Esophagus mucosa (tissue), 1 donor: ENCODE measurements around the gene YAP1. TPM values are rescaled to one million over a fixed set of nuclear protein-coding genes. Genes with fewer than 3 reads are reported as not detected.
A peak's percentile ranks its signal among the peaks of the same experiment; 100 is the strongest.
"Not testable (repeated sequence)": the region's sequence is repeated elsewhere in the genome, so short reads cannot be mapped to it uniquely, and the experiment has no call there.

Source experiments
- ATAC-seq: fragments of 200-7000 bp; cut with Tn5 transposase; one replicate; pipeline ENCODE4 v1.9.1; 2020
- total RNA-seq: library from RNA; stranded (reverse); gene quantifications from one replicate; pipeline ENCODE4 v1.2.4, GENCODE V29; 2023
- donor health status: DM: yes; HTN: yes; CAD: no.

Gene YAP1
- total RNA-seq, 1 donor from 2014 or later, result 95.2 TPM

DNA sequence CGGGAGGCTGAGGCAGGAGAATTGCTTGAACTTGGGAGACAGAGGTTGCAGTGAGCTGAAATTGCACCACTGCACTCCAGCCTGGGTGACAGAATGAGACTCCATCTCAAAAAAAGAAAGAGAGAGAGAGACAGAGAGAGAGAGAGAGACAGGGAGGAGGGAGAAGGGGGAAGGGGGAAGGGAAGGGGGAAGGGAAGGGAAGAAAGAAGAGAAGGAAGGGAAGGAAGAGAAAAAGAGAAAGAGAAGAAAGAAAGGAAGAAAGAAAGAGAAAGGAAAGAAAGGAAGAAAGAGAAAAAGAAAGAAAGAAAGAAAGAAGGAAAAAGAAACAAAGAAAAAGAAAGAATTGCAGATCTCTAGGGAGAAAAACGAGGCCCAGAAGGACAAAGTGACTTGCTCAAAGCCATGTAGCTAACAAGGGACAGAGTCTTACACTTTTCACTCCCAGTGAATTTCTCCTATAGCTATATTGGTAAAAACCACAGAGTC, 133.2 kb downstream of the YAP1 start:
- no peak for ATAC-seq

DNA sequence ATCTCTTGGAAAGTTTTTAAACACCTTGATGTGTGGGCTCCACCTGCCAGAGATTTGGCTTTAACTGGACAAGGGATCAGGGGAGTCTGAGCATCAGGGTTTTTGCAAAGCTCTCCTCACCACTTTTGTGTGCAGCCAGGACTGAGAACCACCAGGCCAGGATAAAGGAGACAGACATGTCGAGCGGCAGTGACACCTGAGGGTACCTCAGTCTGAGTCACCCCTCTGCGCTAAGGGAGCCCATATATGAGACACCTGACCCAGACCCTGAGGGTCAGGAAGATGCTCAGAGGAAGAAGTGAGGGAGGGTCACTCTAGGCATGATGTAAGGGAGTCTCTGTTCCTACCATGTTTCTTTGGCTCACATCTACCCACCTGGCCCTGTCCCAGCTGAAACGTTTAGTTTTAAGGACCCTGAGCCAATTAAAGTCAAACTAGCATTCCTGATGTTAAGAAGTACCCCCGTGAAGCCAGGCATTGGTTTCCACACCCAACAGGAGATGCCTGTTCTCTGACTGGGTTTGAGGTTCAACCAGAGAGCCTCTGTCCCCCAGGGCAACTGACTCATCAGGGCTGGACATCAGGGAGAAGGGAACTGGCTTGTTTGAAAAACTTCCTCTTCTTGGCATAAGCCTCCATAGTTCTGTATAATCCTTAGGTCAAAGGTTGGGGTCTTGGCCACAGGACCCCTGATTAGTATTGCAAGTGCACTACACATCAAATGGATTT, 134.6 kb downstream of the YAP1 start:
- ATAC-seq, result peak; percentile 84

DNA sequence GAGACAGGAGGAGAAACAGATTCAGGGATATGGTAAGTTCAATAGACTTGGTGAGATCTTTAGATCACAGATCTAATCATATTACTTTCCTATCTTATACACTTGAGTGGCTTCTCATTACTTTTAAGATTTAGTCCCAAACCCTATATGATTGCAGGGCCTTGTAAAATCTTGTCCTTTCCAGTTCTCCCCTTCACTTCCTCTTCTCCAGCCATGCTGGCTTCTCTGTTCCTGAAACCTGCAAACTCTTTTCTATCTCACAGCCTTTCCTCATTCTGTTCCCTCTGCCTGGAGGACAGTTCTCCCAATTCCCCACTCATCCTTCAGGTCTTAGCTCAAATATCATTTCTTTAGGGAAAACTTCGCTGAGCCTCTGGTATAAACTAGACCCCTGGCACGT, 141.2 kb downstream of the YAP1 start:
- ATAC-seq, result no peak

DNA sequence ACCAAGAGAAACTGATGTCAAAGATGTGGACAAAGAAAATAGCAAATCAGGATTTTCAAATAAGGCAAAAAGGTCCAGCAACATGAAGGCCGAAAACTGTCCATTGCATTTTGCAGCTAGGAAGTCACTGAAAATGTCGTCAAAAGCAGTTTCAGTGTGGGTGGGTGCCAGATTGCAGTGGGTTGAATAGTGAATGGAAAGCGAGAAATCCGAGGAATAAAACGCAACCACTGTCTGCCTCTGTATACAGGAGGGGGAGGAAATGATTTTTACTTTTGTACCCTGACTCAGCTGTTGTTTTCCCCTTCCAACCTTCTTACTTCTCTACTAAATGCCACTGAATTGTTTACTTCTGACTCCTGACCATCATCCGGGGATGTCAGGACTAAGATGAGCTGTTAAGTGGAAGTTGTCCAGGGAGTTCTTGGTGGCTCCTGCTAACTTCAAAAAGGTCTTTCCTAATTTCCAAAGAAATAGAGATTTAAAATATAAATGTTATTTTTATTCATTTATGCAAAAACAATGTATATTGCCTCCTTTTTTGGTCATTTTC, 142.2 kb downstream of the YAP1 start:
- no peak for ATAC-seq

- ATAC-seq, result peak; percentile 73
These were observed 142.9 kb downstream of the YAP1 start for GRCh38 chr11:102253020-102253715.

GRCh38 chr11:102254047-102254446, 143.8 kb downstream of the YAP1 start:
- no peak for ATAC-seq

GRCh38 chr11:102256251-102256650, 146.0 kb downstream of the YAP1 start:
- ATAC-seq, result peak; percentile 97

DNA sequence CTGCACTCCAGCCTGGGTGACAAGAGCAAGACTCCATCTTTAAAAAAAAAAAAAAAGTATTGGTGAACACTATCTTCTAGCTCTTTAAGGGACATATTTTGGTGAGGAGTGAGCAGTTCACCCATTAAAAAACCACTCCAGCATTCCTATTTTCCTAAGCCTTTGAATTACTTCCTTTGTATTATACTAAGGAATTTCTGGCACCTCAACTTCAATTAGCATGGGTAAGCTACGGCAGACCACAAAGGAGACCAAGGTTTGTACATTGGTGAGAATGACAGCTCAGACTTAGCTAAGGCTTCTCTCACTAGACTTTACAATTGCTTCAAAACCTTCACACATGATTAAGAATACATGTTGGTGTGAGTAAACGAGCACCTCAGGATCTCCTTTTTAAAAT, 150.0 kb downstream of the YAP1 start:
- no peak for ATAC-seq

- no peak for ATAC-seq
These were observed 153.2 kb downstream of the YAP1 start for GRCh38 chr11:102263379-102264003.

GRCh38 chr11:102264704-102265103, 154.5 kb downstream of the YAP1 start:
- not testable (repeated sequence) for ATAC-seq

DNA sequence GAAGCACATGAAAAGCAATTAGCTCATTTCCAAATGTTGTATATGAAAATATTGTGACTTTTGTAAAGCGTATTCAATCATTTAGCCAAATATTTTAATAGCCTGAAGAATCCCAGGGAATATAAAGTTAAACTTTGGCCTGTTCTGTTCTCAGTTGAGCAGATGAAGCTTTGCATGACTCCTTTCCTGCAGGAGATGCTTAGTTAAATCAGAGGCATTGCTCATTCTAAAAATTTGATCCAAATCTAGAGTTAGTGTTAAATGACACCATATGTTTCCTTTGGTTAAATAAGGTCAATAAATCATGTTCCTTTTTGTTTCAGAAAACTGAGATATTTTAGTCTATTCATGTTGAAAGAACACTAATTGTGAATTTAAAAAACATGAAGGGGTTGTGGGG, 155.9 kb downstream of the YAP1 start:
- no peak for ATAC-seq

DNA sequence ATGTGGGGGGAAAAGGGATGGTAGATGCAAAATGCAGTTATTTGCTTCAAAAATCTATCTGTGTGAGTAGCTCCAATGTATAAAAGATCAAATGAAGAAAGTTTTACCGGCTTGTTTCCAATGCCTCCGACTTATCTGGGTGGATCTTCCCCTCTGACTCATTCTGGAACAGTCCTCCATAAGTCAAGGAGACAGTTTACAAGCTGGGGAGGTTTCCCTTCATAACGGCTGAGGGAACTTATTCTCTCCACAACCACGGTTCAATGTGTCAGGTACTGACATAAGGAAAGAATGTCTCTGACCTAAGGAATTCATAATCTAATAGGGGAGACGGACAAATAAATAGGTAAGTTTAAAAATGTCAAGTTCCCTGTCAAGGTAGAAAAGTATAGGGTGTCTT, 157.4 kb downstream of the YAP1 start:
- ATAC-seq, result no peak

DNA sequence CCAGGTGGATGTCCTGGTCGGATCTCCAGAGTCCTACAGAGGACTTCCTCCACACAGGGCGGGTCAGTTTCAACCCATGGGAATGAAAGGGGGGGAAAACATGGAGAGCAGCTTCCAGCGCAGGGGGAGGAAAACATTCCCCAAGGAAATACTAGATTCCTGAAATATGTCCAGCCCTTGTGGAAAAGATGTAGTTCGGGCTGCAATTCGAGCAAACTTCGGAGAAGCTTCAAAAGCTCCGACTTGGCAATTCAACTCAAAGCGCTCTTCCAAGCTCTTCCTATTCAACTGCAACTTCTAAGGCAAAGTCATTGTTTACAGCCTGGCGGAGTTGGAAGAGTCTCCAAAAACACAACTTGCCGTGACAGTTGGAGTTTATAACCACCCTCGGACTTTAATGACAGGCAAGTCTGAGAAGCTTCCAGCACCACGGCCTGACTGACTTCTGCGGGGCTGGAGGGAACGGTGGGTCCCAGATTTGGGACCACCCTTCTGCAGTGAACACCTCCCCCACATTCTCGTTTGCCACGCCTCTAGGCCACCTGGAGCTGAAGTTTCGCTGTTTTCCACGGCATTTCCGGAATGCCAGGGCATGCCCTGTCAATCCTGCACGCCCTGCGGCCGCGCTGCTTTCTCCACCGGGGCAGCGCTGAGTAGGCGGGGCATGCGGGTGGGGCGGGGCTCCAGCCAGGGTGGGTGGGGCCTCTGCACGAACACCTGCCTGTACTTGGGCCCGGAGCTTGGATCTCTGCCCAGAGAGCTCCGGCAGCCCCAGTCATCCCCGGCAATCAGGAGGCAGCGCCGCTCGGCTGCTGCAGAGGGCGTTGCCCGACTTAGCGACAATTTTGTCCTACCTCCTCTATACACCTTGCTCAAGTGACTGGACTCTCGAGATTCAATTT, 158.1 kb downstream of the YAP1 start:
- ATAC-seq, result peak; percentile 92

GRCh38 chr11:102268985-102269470, 158.8 kb downstream of the YAP1 start:
- no peak for ATAC-seq

DNA sequence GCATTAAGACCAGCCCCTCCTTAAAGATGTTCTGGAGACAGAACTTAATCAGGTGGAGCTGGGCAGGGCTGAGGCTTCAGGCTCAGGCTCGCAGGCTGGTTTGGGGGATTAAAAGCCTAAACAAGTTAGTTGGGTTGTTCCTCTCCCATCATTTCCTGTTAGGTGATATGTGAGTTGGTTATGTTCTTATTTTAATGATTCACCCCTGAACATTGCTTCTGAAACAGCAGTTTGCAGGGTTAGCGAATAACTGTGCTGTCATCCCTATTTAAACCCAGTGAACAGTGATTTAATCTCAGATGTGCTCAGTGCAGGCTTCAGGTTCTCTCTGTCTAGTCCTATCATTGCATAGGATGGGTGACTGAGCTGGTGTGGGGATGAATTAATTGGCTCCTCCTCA, 159.7 kb downstream of the YAP1 start:
- ATAC-seq, result peak; percentile 87

DNA sequence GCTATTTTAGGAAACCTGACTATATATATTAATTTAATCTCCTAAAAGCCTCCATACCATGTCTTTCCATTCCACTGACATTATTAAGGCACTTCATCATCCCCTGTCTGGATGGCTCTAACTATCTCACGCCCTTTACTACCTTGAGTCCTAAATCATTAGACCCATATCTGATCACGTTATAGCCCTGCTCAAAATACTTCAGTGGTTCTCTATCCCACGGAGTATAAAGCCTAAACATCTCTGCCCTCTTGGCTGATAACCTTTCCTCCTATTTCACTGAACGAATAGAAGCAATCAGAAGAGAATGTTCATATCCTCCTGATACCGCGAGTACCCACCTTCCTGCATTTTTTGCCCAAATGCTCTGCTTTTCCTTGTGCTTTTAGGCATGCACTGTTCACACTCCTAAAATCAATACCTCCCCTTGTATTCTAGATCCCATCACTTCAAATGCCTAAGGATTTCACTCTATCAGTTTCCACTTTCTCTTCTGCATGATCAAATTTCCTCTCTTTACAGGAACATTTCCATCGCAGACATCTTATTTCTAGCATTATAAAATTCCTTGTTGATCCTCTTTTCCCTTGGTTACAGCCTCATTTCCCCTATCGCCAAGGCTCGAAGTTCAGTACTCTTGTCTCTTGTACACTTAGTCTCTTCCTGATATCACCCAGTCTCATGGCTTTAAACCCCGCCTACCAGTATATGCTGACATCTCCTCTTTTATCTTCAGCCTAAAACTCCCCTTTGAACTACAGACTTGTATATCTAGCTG, 162.0 kb downstream of the YAP1 start:
- no peak for ATAC-seq

GRCh38 chr11:102274628-102275027, 164.4 kb downstream of the YAP1 start:
- ATAC-seq, result no peak

DNA sequence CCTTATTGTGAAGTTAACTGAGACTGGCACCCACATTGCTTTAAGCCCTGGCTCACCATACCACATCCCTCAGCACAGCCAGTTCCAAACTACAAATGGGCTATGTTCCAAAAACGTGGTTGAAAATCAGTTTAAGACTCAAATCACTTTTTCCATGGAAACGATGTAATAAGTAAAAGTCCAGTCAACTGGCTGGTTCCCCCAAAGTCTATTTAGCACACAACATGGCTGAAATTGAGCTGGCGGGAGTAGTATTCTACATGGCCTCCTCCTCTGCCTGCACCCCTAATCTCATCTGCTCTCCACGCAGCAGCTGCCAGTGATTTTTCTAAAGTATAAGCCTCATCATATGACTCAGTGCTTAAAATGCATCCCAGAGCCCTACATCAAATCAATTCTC, 166.1 kb downstream of the YAP1 start:
- no peak for ATAC-seq

GRCh38 chr11:102276783-102277182, 166.5 kb downstream of the YAP1 start:
- no peak for ATAC-seq

DNA sequence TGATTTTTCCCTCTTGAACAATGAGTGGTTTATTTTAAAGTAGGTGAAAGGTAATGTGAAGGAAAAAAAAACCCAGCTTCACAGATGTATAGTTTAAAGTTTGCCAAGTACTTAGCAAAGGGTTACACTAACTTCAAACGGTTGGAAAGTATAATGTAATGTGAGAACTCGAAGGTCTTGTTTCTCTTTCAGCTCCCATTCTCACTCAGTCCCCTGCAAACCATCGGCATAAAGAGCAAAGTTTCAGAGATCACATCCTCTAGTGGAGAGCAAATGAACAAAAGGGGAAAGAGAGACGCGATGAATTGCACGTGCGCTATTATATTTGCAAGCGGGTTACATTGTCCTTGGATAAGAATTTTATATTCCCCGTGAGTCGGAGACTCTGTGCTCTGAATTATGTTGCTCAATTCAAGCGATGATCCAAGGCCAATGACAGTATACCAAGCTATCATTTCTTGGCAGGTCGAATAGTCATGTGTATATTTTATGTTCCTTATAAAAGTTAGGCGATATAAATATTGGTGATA, 169.5 kb downstream of the YAP1 start:
- peak; percentile 55 for ATAC-seq

DNA sequence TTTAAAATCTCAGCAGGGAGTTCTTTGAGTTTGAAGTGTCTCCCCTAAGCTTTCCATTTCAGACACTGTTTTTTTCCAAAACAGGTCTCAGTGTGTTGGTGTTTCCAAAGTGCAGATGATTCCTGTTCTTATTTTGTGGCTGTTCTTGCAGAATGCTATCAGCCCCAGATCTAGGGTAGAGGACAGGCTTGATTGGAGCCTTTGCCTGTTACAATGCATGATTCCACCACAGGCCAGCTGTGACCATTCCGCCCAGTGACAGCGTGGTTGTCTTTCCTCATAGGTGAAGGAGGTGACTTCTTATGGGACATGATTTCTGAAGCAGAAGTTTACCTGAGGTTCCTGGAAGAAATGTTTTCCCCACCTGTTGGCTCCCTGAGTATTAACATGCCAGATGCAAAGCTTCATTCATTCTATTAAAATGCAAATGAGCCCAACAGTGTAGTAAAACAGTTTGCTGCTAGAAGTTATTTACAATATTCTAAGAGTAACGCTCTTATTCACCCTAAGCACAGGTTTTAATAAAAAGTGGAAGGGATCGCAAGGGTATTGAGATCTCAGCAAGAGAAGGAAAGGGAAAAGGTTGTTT, 170.1 kb downstream of the YAP1 start:
- no peak for ATAC-seq
